Mucosa of descending colon (tissue), 3 donors: ENCODE measurements around the gene TDP1. TPM values are rescaled to one million over a fixed set of nuclear protein-coding genes. Genes with fewer than 3 reads are reported as not detected.

Experiments
- ATAC-seq: fragments of 200-7000 bp; cut with Tn5 transposase; one replicate; pipeline ENCODE4 v1.9.1; 2020; ENCODE audit warnings: mild to moderate bottlenecking, moderate library complexity
- DNase-seq, 3 donors: peaks; one replicate each; pipeline ENCODE4 v3.0.0-alpha.2; 2020
- H3K36me3 ChIP-seq: fragments of 200-600 bp; one replicate; pipeline ENCODE4 v1.8.0; 2021; ENCODE audit warnings: low read depth, mild to moderate bottlenecking
- H3K4me1 ChIP-seq: fragments of 200-600 bp; one replicate; pipeline ENCODE4 v1.8.0; 2021; ENCODE audit warnings: low read depth, mild to moderate bottlenecking
- H3K4me3 ChIP-seq: fragments of 200-600 bp; one replicate; pipeline ENCODE4 v1.8.0; 2021; ENCODE audit warnings: mild to moderate bottlenecking
- H3K9me3 ChIP-seq: fragments of 200-600 bp; one replicate; pipeline ENCODE4 v1.8.0; 2021; ENCODE audit warnings: mild to moderate bottlenecking
- intact Hi-C, 2 donors: fragments of 100-400 bp; cut with DNase I in 1 of 2; cut with micrococcal nuclease in 1 of 2; formaldehyde crosslinking; loops; one replicate each; pipeline versions ENCODE4 v1.11.0 to v1.11.1; 2022; cut with DNase I, micrococcal nuclease
- total RNA-seq, 3 donors: library from RNA; stranded (reverse); fragmentation: NEBNext Ultra II Directional in 2 of 3; extraction: Animal tissue kit (Norgen Biotek cat#: 25700) in 2 of 3; gene quantifications; one replicate each; pipeline versions ENCODE4 v1.2.1 to v1.2.4, GENCODE V29; 2021 to 2023
- TF ChIP-seq, protein P1 (sequence below): fragments of 200-600 bp; IDR thresholded peaks from one replicate; pipeline ENCODE4 v1.8.0; 2022; ENCODE audit warnings: antibody characterized with exemption, mild to moderate bottlenecking
- donor health status: DM: no; HTN: no; CAD: no; lungs with moderate emphysema.
- donor health status: DM: no; HTN: no; CAD: no.
- donor health status: DM: no; HTN: yes; CAD: no.

TDP1 gene
- total RNA-seq, 3 donors from 2014 or later: 12.6 to 19.0 (median 14.2) TPM

DNA sequence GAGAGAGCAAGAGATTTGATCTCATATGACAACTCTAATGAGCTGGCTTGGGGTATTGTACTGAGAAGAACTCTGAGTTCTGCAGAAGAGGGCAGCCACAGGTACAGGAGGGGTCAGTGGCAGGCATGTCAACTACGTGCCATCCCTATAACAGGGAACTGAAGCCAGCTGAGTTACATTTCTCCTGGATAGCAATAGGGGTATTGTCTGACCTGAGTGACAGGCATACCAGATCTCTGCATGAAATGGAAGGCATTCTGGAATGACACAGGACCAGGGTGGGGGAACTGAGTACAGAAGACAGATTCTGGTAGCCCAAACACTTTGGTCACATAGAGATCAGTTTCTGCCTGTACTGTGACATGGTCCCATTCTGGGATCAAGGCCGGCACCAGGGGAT is 37.0 kb upstream of the TDP1 start:
- H3K36me3 ChIP-seq: no peaks in the 10 kb centered on the region
- no peak for ATAC-seq
- H3K4me1 ChIP-seq: no peaks in the 10 kb centered on the region
- no peaks in the 10 kb centered on the region for H3K9me3 ChIP-seq
- intact Hi-C loops: loop anchor here in 1 of 2 donors (10.0 kb wide), 1 partner anchor 884 kb away; no protein-coding TSS in a partner anchor
- TF ChIP-seq, protein P1, sequence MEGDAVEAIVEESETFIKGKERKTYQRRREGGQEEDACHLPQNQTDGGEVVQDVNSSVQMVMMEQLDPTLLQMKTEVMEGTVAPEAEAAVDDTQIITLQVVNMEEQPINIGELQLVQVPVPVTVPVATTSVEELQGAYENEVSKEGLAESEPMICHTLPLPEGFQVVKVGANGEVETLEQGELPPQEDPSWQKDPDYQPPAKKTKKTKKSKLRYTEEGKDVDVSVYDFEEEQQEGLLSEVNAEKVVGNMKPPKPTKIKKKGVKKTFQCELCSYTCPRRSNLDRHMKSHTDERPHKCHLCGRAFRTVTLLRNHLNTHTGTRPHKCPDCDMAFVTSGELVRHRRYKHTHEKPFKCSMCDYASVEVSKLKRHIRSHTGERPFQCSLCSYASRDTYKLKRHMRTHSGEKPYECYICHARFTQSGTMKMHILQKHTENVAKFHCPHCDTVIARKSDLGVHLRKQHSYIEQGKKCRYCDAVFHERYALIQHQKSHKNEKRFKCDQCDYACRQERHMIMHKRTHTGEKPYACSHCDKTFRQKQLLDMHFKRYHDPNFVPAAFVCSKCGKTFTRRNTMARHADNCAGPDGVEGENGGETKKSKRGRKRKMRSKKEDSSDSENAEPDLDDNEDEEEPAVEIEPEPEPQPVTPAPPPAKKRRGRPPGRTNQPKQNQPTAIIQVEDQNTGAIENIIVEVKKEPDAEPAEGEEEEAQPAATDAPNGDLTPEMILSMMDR: no peak
- H3K4me3 ChIP-seq: no peak overlapping the region
- no peak for DNase-seq

DNA sequence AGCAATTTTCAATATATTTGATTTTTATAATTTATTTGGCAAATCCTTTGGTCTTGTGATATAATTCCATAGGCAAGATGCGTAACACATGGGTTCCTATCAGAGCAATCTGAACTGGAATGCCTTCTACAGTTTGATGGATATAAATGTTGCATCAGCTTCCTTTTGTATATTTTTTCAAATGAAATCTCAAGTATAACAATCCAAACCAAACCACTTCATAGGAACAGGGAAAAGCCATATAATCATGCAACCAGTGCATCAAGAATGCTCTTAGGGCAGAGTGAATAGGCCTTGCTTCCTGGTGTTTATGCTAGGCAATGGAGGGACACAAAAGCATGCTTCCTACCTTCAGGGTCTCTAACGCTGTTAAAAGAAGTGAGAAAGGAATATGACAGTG is 35.7 kb upstream of the TDP1 start:
- Histone ChIP-seq H3K9me3 (no peaks in the 10 kb centered on the region), H3K4me1 (no peaks in the 10 kb centered on the region), H3K4me3 (no peak overlapping the region), H3K36me3 (no peaks in the 10 kb centered on the region)
- TF ChIP-seq, protein P1: no peak
- no peak for ATAC-seq
- intact Hi-C loops: no loop called here
- no peak for DNase-seq

DNA sequence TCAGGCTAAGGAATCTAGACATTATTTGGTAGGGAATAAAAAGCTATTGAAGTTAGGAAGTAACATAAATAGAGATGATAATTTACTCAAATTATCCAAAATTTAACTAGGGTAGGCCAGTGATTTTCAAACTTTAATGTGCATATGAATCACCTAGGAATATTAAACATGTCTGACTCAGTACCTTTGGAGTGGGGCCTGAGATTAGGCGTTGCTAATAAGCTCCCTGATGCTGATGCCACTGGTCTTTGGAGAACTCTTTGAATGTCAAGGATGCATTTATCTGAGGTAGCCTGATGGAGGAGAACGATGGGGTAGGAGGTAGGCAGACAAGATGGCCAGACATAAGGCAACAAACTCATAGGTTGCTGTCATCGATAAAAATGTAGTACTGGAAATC is 34.4 kb upstream of the TDP1 start:
- no peak for ATAC-seq
- DNase-seq: no peak
- TF ChIP-seq, protein P1: no peak
- Histone ChIP-seq H3K9me3 (no peaks in the 10 kb centered on the region), H3K36me3 (no peaks in the 10 kb centered on the region), H3K4me3 (no peak overlapping the region), H3K4me1 (no peaks in the 10 kb centered on the region)
- intact Hi-C loops: no loop called here

DNA sequence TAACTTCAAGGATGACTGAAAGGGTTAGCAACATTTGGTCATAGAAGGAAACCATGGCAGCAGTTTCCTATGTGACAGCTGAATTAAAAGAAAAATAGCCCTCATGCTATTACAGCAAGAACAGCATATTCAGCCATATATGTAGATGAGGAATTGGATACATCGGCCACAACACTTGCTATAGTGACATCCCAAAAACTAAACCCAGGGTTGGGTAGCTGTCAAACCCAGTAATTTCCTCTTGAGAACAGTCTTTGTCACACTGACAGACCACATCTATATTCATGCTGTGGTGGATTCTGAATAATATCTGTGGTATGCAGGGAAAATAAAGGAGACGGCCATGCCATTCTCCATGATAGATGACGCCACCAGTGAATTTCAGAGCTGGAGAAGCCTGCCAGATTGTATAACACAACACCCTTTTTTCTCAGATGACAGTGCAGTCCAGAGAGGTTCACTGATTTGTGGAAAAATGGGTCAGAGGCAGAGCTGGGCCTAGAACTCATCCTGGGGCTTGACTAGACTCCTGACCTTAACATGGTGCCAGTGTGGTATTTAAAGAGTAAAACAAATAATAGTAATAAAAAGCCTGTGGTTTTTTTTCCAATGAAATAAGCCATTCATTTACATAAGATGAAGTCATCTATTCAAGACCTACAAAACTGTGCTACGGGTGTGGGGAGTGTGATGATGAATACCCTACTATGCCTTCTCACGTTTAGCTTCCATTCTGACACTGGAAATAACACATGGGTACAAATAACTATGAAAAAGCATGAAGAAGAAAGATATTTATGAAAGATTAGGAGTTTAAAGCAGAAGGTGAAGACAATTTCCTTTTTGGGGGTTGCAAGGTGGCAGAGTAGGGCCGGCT is 33.5 kb upstream of the TDP1 start:
- intact Hi-C loops: no loop called here
- DNase-seq (no peak), ATAC-seq (no peak)
- H3K4me3 ChIP-seq: no peak overlapping the region
- TF ChIP-seq, protein P1: no peak
- no peaks in the 10 kb centered on the region for H3K36me3 ChIP-seq
- H3K9me3 ChIP-seq: no peaks in the 10 kb centered on the region
- no peaks in the 10 kb centered on the region for H3K4me1 ChIP-seq

DNA sequence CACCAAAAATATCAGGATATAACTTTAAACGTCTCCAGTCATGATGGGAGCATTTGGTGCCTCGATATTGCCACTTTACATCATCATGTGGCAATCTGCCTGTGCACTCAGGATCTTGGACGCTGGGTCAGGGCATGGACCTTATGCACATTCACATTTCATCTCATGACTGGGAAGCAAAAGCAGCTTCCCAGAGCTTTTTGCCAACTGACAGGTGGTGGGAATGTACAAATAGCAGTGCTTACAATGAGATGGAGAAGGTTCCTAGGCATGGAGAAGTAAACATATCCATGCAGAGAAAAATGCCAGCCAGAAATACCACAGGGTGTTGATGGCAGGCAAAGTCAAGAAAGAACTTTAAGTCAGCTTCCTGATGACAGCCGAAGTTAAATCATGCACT is 31.5 kb upstream of the TDP1 start:
- no peak for ATAC-seq
- Histone ChIP-seq H3K9me3 (no peaks in the 10 kb centered on the region), H3K36me3 (no peaks in the 10 kb centered on the region), H3K4me3 (no peak overlapping the region), H3K4me1 (no peaks in the 10 kb centered on the region)
- no peak for DNase-seq
- TF ChIP-seq, protein P1: no peak
- intact Hi-C loops: no loop called here
